ENCODE measurements around the gene ST3GAL4.
"Not testable (repeated sequence)": the region's sequence is repeated elsewhere in the genome, so short reads cannot be mapped to it uniquely, and the experiment has no call there.

The ST3GAL4 gene

GRCh38 chr11:126346586-126346940, 8.9 kb upstream of the ST3GAL4 start:
- DNase-seq (ENCODE audit: low spot score) = no peak

GRCh38 chr11:126346946-126347345, 8.5 kb upstream of the ST3GAL4 start:
- not testable (repeated sequence) for DNase-seq (ENCODE audit: low spot score)

GRCh38 chr11:126347751-126348668, 7.5 kb upstream of the ST3GAL4 start:
- no peak for DNase-seq (ENCODE audit: low spot score)

GRCh38 chr11:126348806-126349582, 6.5 kb upstream of the ST3GAL4 start:
- DNase-seq (ENCODE audit: low spot score) = no peak

- no peak for DNase-seq (ENCODE audit: low spot score)
These were observed 4.7 kb upstream of the ST3GAL4 start for GRCh38 chr11:126350836-126351235.

- DNase-seq (ENCODE audit: low spot score) = no peak
These were observed 3.3 kb upstream of the ST3GAL4 start for GRCh38 chr11:126352163-126352562.

- peak; percentile 72 for DNase-seq (ENCODE audit: low spot score)
These were observed 2.3 kb upstream of the ST3GAL4 start for GRCh38 chr11:126352934-126353801.

- DNase-seq (ENCODE audit: low spot score) = no peak
These were observed 709 bp upstream of the ST3GAL4 start for GRCh38 chr11:126354631-126355323.

GRCh38 chr11:126355926-126356897, 726 bp downstream of the ST3GAL4 start:
- peak; percentile 56 for DNase-seq (ENCODE audit: low spot score)

- no peak for DNase-seq (ENCODE audit: low spot score)
These were observed 1.8 kb downstream of the ST3GAL4 start for GRCh38 chr11:126357055-126357962.

- DNase-seq (ENCODE audit: low spot score) = no peak
These were observed 2.7 kb downstream of the ST3GAL4 start for GRCh38 chr11:126357969-126358762.

GRCh38 chr11:126358763-126359160, 3.3 kb downstream of the ST3GAL4 start:
- no peak for DNase-seq (ENCODE audit: low spot score)

- DNase-seq (ENCODE audit: low spot score) = no peak
These were observed 4.1 kb downstream of the ST3GAL4 start for GRCh38 chr11:126359431-126360048.

- no peak for DNase-seq (ENCODE audit: low spot score)
These were observed 4.6 kb downstream of the ST3GAL4 start for GRCh38 chr11:126360049-126360446.

- DNase-seq (ENCODE audit: low spot score) = no peak
These were observed 5.9 kb downstream of the ST3GAL4 start for GRCh38 chr11:126361400-126361799.

- DNase-seq (ENCODE audit: low spot score) = no peak
These were observed 7.6 kb downstream of the ST3GAL4 start for GRCh38 chr11:126362879-126363655.

GRCh38 chr11:126363706-126364248, 8.3 kb downstream of the ST3GAL4 start:
- no peak for DNase-seq (ENCODE audit: low spot score)
